H1 (cell line): ENCODE results near the gene THOC6.

Experiments
- EP300 ChIP-seq, 2 experiments: IDR thresholded peaks; 1 replicate in 1 of 2; 2 replicates in 1 of 2; pipeline ENCODE4 v1.6.1; 2011 to 2012; ENCODE audit warnings: low read depth in 2 of 2, low read length in 2 of 2, mild to moderate bottlenecking in 2 of 2, borderline replicate concordance in 1 of 2, inconsistent platforms in 1 of 2, moderate library complexity in 1 of 2
- JUND ChIP-seq: IDR thresholded peaks from 2 replicates; pipeline ENCODE4 v1.6.1; 2011; ENCODE audit warnings: mild to moderate bottlenecking, improper control_type of control experiment, low read length
- KDM1A ChIP-seq: fragments of 200-600, 300-600 bp; sonication (generic); IDR thresholded peaks from 2 replicates; pipeline ENCODE4 v1.7.1; 2016; ENCODE audit warnings: mild to moderate bottlenecking, low read length, borderline replicate concordance
- MAX ChIP-seq: IDR thresholded peaks from 2 replicates; pipeline ENCODE4 v1.6.1; 2012; ENCODE audit warnings: inconsistent platforms
- SP1 ChIP-seq: IDR thresholded peaks from 2 replicates; pipeline ENCODE4 v1.6.1; 2011; ENCODE audit warnings: low read depth, low read length
- SP4 ChIP-seq: IDR thresholded peaks from 2 replicates; pipeline ENCODE4 v1.6.1; 2012; ENCODE audit warnings: low read length, inconsistent platforms
- TF ChIP-seq, protein P1 (sequence below), 3 experiments: IDR thresholded peaks; 1 replicate in 2 of 3; 2 replicates in 1 of 3; pipeline versions ENCODE4 v1.5.1 to v1.6.1; 2011; ENCODE audit warnings: low read length in 3 of 3, mild to moderate bottlenecking in 3 of 3, inconsistent platforms in 2 of 3, low read depth in 1 of 3, moderate library complexity in 1 of 3; ENCODE audit not compliant: insufficient read depth in 1 of 3; ENCODE audit errors: control extremely low read depth in 1 of 3

DNA sequence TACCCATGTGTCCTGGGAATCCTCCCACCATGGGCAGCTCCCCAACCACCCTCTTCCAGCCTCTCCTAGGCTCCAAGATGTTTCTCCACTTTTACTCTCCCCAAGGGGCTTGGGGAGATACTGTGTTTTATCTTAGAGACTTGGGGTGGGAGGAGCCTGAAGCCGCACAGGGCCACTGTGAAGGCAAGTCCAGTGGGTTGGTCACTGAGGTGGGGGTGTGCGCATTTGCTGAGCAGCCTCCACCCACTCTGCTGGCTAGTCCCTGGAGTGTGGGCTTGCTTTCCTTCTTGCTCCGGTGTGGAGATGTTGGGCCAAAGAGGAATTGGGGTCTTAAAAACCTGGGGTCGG, 15.2 kb upstream of the THOC6 start:
- TF ChIP-seq, protein P1, sequence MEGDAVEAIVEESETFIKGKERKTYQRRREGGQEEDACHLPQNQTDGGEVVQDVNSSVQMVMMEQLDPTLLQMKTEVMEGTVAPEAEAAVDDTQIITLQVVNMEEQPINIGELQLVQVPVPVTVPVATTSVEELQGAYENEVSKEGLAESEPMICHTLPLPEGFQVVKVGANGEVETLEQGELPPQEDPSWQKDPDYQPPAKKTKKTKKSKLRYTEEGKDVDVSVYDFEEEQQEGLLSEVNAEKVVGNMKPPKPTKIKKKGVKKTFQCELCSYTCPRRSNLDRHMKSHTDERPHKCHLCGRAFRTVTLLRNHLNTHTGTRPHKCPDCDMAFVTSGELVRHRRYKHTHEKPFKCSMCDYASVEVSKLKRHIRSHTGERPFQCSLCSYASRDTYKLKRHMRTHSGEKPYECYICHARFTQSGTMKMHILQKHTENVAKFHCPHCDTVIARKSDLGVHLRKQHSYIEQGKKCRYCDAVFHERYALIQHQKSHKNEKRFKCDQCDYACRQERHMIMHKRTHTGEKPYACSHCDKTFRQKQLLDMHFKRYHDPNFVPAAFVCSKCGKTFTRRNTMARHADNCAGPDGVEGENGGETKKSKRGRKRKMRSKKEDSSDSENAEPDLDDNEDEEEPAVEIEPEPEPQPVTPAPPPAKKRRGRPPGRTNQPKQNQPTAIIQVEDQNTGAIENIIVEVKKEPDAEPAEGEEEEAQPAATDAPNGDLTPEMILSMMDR (IDR thresholded peaks at IDR 0.05; ENCODE audit: control extremely low read depth in 1 of 3, insufficient read depth in 1 of 3, low read depth in 1 of 3, low read length in 3 of 3): no peak
- TF ChIP-seq MAX: no peak
- no peak for TF ChIP-seq JUND
- TF ChIP-seq KDM1A: no peak
- no peak for TF ChIP-seq SP1
- no peak for TF ChIP-seq EP300 (IDR thresholded peaks at IDR 0.05; ENCODE audit: borderline replicate concordance in 1 of 2, low read depth in 2 of 2, low read length in 2 of 2)
- no peak for TF ChIP-seq SP4
